Natural killer cell (primary cell): ENCODE measurements around the gene VOPP1. TPM values are rescaled to one million over a fixed set of nuclear protein-coding genes. Genes with fewer than 3 reads are reported as not detected.

ENCODE experiments used
- ATAC-seq, 3 donors: fragments of 150-1000 bp in 2 of 3; fragments of 200-7000 bp in 1 of 3; cut with Tn5 transposase; 1 replicate in 1 of 3; 2 replicates in 2 of 3; pipeline ENCODE4 v1.10.0; 2021; ENCODE audit warnings: mild to moderate bottlenecking in 2 of 3, moderate library complexity in 2 of 3
- DNase-seq, 2 donors: peaks; one replicate each; pipeline versions ENCODE4 v3.0.0 to v3.0.0-alpha.2; 2013 to 2021; ENCODE audit warnings: mixed read lengths in 1 of 2
- H3K27ac ChIP-seq: one replicate; pipeline ENCODE4 v1.5.1; 2013; ENCODE audit warnings: mild to moderate bottlenecking, low read length
- H3K27me3 ChIP-seq: one replicate; pipeline ENCODE4 v1.6.1; 2013; ENCODE audit warnings: low read length; ENCODE audit not compliant: control insufficient read depth, insufficient read depth
- H3K36me3 ChIP-seq: one replicate; pipeline ENCODE4 v1.6.1; 2013; ENCODE audit warnings: low read length; ENCODE audit not compliant: control insufficient read depth, insufficient read depth
- H3K4me1 ChIP-seq: one replicate; pipeline ENCODE4 v1.6.1; 2013; ENCODE audit warnings: low read length; ENCODE audit not compliant: control insufficient read depth, insufficient read depth
- H3K4me3 ChIP-seq: one replicate; pipeline ENCODE4 v1.5.1; 2013; ENCODE audit warnings: low read length
- H3K9me3 ChIP-seq: one replicate; pipeline ENCODE4 v1.6.1; 2013; ENCODE audit warnings: low read length; ENCODE audit not compliant: control insufficient read depth, insufficient read depth
- H3K27ac Mint-ChIP-seq, 2 donors: one replicate each; pipeline ENCODE4 v1.8.0; 2022; ENCODE audit warnings: mild to moderate bottlenecking in 2 of 2, mixed read lengths in 2 of 2, moderate library complexity in 1 of 2
- H3K27me3 Mint-ChIP-seq, 2 donors: one replicate each; pipeline ENCODE4 v1.8.0; 2022; ENCODE audit warnings: low read depth in 2 of 2, mixed read lengths in 2 of 2
- H3K36me3 Mint-ChIP-seq: one replicate; pipeline ENCODE4 v1.8.0; 2022; ENCODE audit warnings: mixed read lengths
- H3K4me1 Mint-ChIP-seq, 2 donors: one replicate each; pipeline ENCODE4 v1.8.0; 2022; ENCODE audit warnings: mixed read lengths in 2 of 2
- H3K4me3 Mint-ChIP-seq: one replicate; pipeline ENCODE4 v1.8.0; 2022; ENCODE audit warnings: mild to moderate bottlenecking, moderate library complexity, mixed read lengths
- H3K9me3 Mint-ChIP-seq, 2 donors: one replicate each; pipeline ENCODE4 v1.8.0; 2022; ENCODE audit warnings: mixed read lengths in 2 of 2
- whole genome bisulfite sequencing: methylation state at CpG from one replicate; pipeline ENCODE4 v1.1.7; 2013; ENCODE audit warnings: missing lambda C conversion rate; ENCODE audit not compliant: insufficient coverage; 5-methylcytosine and 5-hydroxymethylcytosine counted together
- intact Hi-C: fragments of 100-400 bp; cut with micrococcal nuclease; formaldehyde crosslinking; loops from one replicate; pipeline ENCODE4 v1.14.2; 2022
- total RNA-seq, 4 donors: library from RNA; stranded (reverse); fragments of 120-200 nt in 1 of 4; gene quantifications; one replicate each; pipeline versions ENCODE4 v1.2.3 to v1.2.4, GENCODE V29; 2013 to 2022
- TF ChIP-seq, protein P1 (sequence below): fragments of 200-600 bp; IDR thresholded peaks from one replicate; pipeline ENCODE4 v1.8.0; 2022; ENCODE audit warnings: antibody characterized with exemption

Gene VOPP1
- total RNA-seq, 3 donors from 2014 or later (not counting 1 experiment from before 2014, with no cell fraction given), result 79.3 to 115 (median 110) TPM

DNA sequence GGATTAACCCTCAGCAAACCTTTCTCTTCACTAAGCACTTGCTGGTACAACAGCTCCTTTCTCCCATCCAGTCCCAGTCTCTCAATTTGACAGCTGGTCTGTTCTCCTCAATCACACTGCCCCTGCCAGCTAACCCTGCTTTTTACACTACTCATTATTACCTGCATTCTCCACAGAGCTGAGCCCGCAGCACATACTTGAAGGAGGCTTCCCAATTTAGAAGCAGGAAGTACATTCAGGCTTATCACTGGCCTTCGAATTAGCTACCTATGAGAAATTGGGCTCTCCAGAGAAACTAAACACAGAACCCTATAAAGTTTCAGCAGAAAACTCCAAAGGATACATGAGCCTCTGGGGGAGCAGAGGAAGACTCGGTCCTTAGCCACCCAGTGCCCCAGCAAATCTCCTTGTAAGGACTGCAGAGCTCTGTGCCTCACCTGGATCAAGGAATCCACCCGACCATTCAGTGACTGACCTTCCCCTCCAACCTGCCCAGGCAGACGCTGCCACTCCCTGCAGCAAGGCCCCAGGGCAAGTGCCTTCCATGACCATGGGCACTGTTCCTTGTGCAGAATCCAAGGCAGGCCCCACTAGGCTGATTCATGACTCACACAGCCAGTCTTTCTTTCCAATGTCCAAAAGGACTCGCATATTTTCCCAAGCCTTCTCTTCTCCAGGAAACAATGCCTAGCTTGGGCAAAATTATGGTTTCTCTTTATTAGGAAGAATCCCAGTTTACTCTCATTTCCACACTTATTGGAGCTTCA is 68.0 kb downstream of the VOPP1 start:
- H3K4me1 ChIP-seq, result peaks cover 2% of the 10 kb centered on the region
- H3K36me3 Mint-ChIP-seq, result no peaks in the 10 kb centered on the region
- 85% methylated on average over 6 of the region's 6 CpGs for WGBS
- no peak overlapping the region for H3K27ac ChIP-seq
- H3K9me3 Mint-ChIP-seq, result no peaks in the 10 kb centered on the region
- peaks cover 8% of the 10 kb centered on the region for H3K36me3 ChIP-seq
- H3K4me3 Mint-ChIP-seq, result no peak overlapping the region
- no peaks in the 10 kb centered on the region for H3K9me3 ChIP-seq
- no peak overlapping the region for H3K4me3 ChIP-seq
- intact Hi-C loops, result no loop called here
- H3K27ac Mint-ChIP-seq, result peak overlapping the region; percentile 70 to 79
- H3K27me3 Mint-ChIP-seq, result no peaks in the 10 kb centered on the region
- DNase-seq (no peak), ATAC-seq (no peak)
- no peaks in the 10 kb centered on the region for H3K27me3 ChIP-seq
- TF ChIP-seq, protein P1, sequence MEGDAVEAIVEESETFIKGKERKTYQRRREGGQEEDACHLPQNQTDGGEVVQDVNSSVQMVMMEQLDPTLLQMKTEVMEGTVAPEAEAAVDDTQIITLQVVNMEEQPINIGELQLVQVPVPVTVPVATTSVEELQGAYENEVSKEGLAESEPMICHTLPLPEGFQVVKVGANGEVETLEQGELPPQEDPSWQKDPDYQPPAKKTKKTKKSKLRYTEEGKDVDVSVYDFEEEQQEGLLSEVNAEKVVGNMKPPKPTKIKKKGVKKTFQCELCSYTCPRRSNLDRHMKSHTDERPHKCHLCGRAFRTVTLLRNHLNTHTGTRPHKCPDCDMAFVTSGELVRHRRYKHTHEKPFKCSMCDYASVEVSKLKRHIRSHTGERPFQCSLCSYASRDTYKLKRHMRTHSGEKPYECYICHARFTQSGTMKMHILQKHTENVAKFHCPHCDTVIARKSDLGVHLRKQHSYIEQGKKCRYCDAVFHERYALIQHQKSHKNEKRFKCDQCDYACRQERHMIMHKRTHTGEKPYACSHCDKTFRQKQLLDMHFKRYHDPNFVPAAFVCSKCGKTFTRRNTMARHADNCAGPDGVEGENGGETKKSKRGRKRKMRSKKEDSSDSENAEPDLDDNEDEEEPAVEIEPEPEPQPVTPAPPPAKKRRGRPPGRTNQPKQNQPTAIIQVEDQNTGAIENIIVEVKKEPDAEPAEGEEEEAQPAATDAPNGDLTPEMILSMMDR, result no peak
- H3K4me1 Mint-ChIP-seq, result peaks cover 60% of the 10 kb centered on the region in 2 donors

DNA sequence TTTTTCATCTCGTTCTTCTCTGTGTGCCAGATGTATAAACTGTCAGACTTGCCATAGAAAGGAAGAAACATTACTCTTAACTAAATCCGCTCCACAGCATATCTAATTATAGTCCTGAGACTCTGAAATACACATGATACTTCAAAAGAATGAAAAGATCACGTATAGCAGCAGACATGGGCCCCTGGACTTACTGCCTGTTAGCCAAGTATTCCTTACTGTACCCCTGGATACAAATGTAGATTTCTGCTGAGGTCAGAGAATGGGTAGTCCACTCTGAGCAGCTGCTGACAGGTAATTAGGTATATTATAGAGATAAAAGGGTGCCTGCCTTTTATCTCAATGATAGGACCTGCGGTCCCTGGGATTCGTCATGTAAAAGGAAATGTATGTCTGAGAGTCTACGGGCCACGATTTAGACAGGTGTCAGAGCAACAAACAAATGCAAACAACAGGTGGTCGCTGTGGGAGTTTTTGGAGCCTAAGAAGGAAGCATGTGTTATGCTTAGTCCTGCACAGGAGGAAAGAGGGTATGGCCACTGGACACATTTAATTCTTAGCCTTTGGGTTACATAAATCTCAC is 69.4 kb downstream of the VOPP1 start:
- WGBS, result 94% methylated on average over 8 of the region's 8 CpGs
- Mint-ChIP-seq H3K4me1 (peaks cover 69 to 71% of the 10 kb centered on the region in 2 donors), H3K36me3 (no peaks in the 10 kb centered on the region), H3K4me3 (no peak overlapping the region), H3K27me3 (no peaks in the 10 kb centered on the region), H3K27ac (no peak overlapping the region), H3K9me3 (no peaks in the 10 kb centered on the region)
- TF ChIP-seq, protein P1, result no peak
- peaks cover 14% of the 10 kb centered on the region for H3K4me1 ChIP-seq
- no peak overlapping the region for H3K4me3 ChIP-seq
- no peaks in the 10 kb centered on the region for H3K27me3 ChIP-seq
- no peak for ATAC-seq
- intact Hi-C loops, result no loop called here
- no peak overlapping the region for H3K27ac ChIP-seq
- no peaks in the 10 kb centered on the region for H3K9me3 ChIP-seq
- peaks cover 8% of the 10 kb centered on the region for H3K36me3 ChIP-seq
- no peak for DNase-seq

DNA sequence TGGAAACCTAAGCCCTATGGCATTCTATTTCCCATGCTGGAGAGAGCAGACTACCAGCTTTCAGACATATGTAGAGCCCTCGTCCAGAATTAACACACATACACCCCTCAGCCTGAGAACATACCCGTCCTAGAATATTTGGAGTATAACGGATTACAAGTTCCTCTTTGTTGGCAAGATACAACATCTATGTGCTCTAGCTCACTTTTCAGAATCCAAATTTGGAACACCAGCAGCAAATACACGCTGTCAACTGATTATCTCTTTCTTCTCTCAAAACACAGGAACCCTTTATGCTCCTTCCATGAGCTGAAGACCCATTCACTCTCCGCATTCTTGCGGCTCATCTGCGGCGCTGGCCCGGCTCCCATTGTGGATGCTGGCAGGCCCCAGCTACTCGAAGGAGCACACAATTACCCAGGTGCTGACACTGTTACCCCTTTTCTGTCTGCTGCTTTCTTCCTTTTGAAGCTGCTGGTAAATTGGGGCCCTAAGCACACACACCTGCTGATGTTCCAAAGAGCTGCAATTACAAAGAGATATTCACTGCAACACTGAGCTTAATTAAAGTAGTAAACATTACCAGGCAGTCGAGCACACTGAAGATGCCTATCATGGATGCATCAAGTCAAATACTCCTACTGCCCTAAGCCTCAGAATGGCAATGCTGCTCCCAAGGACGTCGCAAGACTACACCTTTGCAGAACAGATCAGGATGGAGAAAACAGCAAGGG is 70.0 kb downstream of the VOPP1 start:
- Histone ChIP-seq H3K27me3 (no peaks in the 10 kb centered on the region), H3K36me3 (peaks cover 8% of the 10 kb centered on the region), H3K9me3 (no peaks in the 10 kb centered on the region), H3K4me3 (no peak overlapping the region), H3K4me1 (peaks cover 21% of the 10 kb centered on the region), H3K27ac (no peak overlapping the region)
- WGBS, result 94% methylated on average over 13 of the region's 13 CpGs
- Mint-ChIP-seq H3K27ac (no peak overlapping the region), H3K27me3 (no peaks in the 10 kb centered on the region), H3K9me3 (no peaks in the 10 kb centered on the region), H3K4me1 (peaks cover 69 to 76% of the 10 kb centered on the region in 2 donors), H3K4me3 (no peak overlapping the region), H3K36me3 (no peaks in the 10 kb centered on the region)
- TF ChIP-seq, protein P1, result no peak
- DNase-seq, result no peak
- intact Hi-C loops, result no loop called here
- ATAC-seq, result no peak
